Measurements from ENCODE around the gene ARHGDIG.
"Not testable (repeated sequence)": the region's sequence is repeated elsewhere in the genome, so short reads cannot be mapped to it uniquely, and the experiment has no call there.

The ARHGDIG gene

GRCh38 chr16:325375-326145 lies 45.2 kb downstream of the ARHGDIG start:
- Histone ChIP-seq H3K4me3 (ENCODE audit: low read depth, low read length) (no peak overlapping the region), H3K4me1 (ENCODE audit: control insufficient read depth, insufficient read depth, low read length) (no peaks in the 10 kb centered on the region), H3K9me3 (ENCODE audit: control insufficient read depth, insufficient read depth, low read length) (no peaks in the 10 kb centered on the region), H3K9ac (ENCODE audit: low read depth, low read length) (no peak overlapping the region), H3K36me3 (ENCODE audit: control insufficient read depth, insufficient read depth, low read length) (peaks cover 5% of the 10 kb centered on the region), H3K27me3 (ENCODE audit: control insufficient read depth, insufficient read depth, low read length) (no peaks in the 10 kb centered on the region)

GRCh38 chr16:330741-331140 lies 50.4 kb downstream of the ARHGDIG start:
- H3K9me3 ChIP-seq (ENCODE audit: control insufficient read depth, insufficient read depth, low read length), result no peaks in the 10 kb centered on the region
- no peaks in the 10 kb centered on the region for H3K36me3 ChIP-seq (ENCODE audit: control insufficient read depth, insufficient read depth, low read length)
- no peak overlapping the region for H3K9ac ChIP-seq (ENCODE audit: low read depth, low read length)
- no peaks in the 10 kb centered on the region for H3K27me3 ChIP-seq (ENCODE audit: control insufficient read depth, insufficient read depth, low read length)
- peaks cover 2% of the 10 kb centered on the region for H3K4me1 ChIP-seq (ENCODE audit: control insufficient read depth, insufficient read depth, low read length)
- H3K4me3 ChIP-seq (ENCODE audit: low read depth, low read length), result no peak overlapping the region

- not testable (repeated sequence) for H3K36me3 ChIP-seq (ENCODE audit: control insufficient read depth, insufficient read depth, low read length); H3K4me1 ChIP-seq (ENCODE audit: control insufficient read depth, insufficient read depth, low read length); H3K9me3 ChIP-seq (ENCODE audit: control insufficient read depth, insufficient read depth, low read length); H3K27me3 ChIP-seq (ENCODE audit: control insufficient read depth, insufficient read depth, low read length); H3K4me3 ChIP-seq (ENCODE audit: low read depth, low read length); H3K9ac ChIP-seq (ENCODE audit: low read depth, low read length)
Measured at GRCh38 chr16:331181-331814, 50.9 kb downstream of the ARHGDIG start.
